Retinal pigment epithelial cell (primary cell): ENCODE data around the gene MRPL28.

Source experiments
- DNase-seq: peaks from one replicate; pipeline ENCODE4 v3.0.0-alpha.2; 2010; ENCODE audit warnings: low read depth
- H3K4me3 ChIP-seq: 2 replicates; pipeline ENCODE4 v1.5.1; 2011; ENCODE audit warnings: mild to moderate bottlenecking, low read length, control low read depth, moderate library complexity
- CTCF ChIP-seq: conservative IDR thresholded peaks from 2 replicates; pipeline ENCODE4 v1.5.1; 2011; ENCODE audit warnings: low read depth, low read length, control low read depth, inconsistent platforms

Gene MRPL28

GRCh38 chr16:375927-376816 lies 5.8 kb upstream of the MRPL28 start:
- DNase-seq: no peak
- no peak overlapping the region for H3K4me3 ChIP-seq
- no peak for TF ChIP-seq CTCF

- DNase-seq: no peak
- no peak overlapping the region for H3K4me3 ChIP-seq
- TF ChIP-seq CTCF: no peak
Measured at GRCh38 chr16:375212-375611, 4.9 kb upstream of the MRPL28 start.

- no peak for TF ChIP-seq CTCF
- H3K4me3 ChIP-seq: no peak overlapping the region
- DNase-seq: no peak
Measured at GRCh38 chr16:374616-374926, 4.2 kb upstream of the MRPL28 start.

DNA sequence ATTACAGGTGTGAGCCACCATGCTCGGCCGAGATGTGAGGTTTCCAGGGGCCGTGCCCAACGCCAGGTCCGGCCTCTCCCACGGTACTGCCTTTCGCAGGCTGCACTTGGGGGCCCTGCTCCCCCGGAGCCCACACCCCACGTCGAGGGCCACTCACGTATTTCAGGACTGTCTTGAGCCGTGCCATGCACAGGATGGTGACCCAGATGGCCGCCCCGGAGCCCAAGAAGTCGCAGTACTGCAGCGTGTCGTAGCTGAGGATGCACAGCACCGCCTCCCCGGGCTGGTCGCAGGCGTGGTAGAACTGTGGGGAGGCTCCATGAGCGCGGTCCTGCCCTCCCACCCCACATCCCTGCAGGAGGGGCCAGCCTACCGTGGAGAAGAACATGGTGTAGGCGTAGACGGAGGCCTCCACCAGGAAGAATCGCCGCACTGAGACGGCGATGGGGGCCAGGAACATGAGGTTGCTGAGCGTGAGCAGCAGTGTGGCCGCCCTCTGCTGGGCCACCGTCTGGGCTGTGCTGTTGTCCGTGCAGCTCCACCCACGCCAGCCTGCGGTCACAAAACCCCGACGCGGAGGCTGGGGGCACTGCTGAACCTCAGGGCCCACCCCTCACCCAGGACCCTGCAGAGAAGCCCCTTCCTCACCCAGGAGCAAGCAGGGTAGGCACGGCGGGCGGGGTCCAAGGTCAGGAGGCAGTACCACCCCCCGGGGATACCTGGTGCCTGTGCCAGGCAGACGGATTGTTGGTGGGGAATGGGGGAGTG lies 3.7 kb upstream of the MRPL28 start:
- H3K4me3 ChIP-seq: no peak overlapping the region
- DNase-seq: no peak
- TF ChIP-seq CTCF: no peak

GRCh38 chr16:373020-373598 lies 2.8 kb upstream of the MRPL28 start:
- no peak for TF ChIP-seq CTCF
- H3K4me3 ChIP-seq: no peak overlapping the region

DNA sequence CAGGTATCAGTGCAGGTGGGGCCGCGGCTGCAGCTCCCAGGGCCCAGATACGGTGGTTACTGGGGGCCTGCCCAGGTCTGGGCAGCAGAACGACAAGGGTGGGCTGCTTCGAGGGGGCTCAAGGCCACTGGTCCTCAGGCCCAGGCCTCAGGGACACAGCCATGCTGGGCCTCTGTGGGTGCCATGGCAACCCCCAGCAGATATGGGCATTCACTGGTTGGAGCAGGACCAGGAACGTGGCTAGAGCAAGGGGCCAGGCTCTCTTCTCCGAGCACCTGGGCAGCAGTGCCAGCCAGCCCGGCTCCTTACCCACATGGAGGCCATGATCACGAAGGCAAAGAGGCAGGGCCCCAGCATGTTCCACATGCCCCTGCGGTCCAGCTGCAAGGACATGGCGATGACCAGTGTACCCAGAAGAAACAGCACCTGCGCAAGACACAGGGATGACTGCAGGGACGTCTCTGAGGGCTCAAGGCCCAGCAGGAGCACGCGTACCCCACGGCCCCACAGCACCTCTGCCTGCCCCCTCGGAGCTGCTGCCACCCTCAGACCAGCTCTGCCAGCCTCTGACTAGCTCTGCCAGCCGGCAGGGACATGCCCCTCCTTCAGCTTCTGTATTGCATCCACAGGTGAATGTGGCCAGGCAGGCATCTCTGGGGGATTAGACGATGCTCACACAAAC lies 2.1 kb upstream of the MRPL28 start:
- no peak overlapping the region for H3K4me3 ChIP-seq
- TF ChIP-seq CTCF: no peak
- DNase-seq: no peak

More at GRCh38 chr16:373020-373598, 2.8 kb upstream of the MRPL28 start:
- DNase-seq: no peak
